ENCODE measurements around the gene DNAJB9. TPM values are rescaled to one million over a fixed set of nuclear protein-coding genes. Genes with fewer than 3 reads are reported as not detected.

DNAJB9 gene
- total RNA-seq, 4 donors from 2014 or later: 9.5 to 33.5 (median 24.0) TPM

DNA sequence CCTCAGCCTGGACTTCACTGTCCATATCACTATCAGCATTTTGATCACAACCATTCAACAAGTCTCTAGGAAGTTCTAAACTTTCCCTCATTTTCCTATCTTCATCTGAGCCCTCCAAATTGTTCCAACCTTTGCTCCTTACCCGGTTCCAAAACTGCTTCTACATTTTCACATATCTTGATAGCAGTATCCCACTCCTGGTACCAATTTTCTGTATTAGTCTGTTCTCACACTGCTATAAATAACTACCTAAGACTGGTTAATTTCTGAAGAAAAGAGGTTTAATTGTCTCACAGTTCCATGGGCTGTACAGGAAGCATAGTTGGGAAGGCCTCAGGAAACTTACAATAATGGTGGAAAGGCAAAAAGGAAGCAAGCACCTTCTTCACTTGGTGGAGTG lies 12.1 kb upstream of the DNAJB9 start:
- Histone ChIP-seq H3K27ac (no peak overlapping the region), H3K27me3 (no peaks in the 10 kb centered on the region), H3K9me3 (peaks cover 13% of the 10 kb centered on the region), H3K4me1 (no peaks in the 10 kb centered on the region), H3K36me3 (no peaks in the 10 kb centered on the region), H3K4me3 (no peak overlapping the region)
- DNase-seq (ENCODE audit: low spot score in 2 of 2): no peak
- no peak for TF ChIP-seq POLR2A (IDR thresholded peaks at IDR 0.05)
- no peak for TF ChIP-seq CTCF (IDR thresholded peaks at IDR 0.05)
- no peak for TF ChIP-seq POLR2AphosphoS5 (IDR thresholded peaks at IDR 0.05)
- 97% methylated on average over 1 of the region's 1 CpG for WGBS

- no peaks in the 10 kb centered on the region for H3K27me3 ChIP-seq
- H3K4me3 ChIP-seq: no peak overlapping the region
- WGBS: 95% methylated on average over 4 of the region's 4 CpGs
- DNase-seq (ENCODE audit: low spot score in 2 of 2): no peak
- no peak for TF ChIP-seq POLR2A (IDR thresholded peaks at IDR 0.05)
- no peak for TF ChIP-seq CTCF (IDR thresholded peaks at IDR 0.05)
- TF ChIP-seq POLR2AphosphoS5 (IDR thresholded peaks at IDR 0.05): no peak
- no peak for TF ChIP-seq EP300 (IDR thresholded peaks at IDR 0.05)
- H3K9me3 ChIP-seq: peaks cover 13% of the 10 kb centered on the region
- H3K27ac ChIP-seq: no peak overlapping the region
- peaks cover 2% of the 10 kb centered on the region for H3K36me3 ChIP-seq
- no peaks in the 10 kb centered on the region for H3K4me1 ChIP-seq
Measured at GRCh38 chr7:108559253-108559652, 10.4 kb upstream of the DNAJB9 start.

GRCh38 chr7:108561047-108561619 lies 8.5 kb upstream of the DNAJB9 start:
- Histone ChIP-seq H3K27me3 (no peaks in the 10 kb centered on the region), H3K36me3 (peaks cover 10% of the 10 kb centered on the region), H3K27ac (no peak overlapping the region), H3K4me1 (no peaks in the 10 kb centered on the region), H3K9me3 (peaks cover 12% of the 10 kb centered on the region), H3K4me3 (no peak overlapping the region)
- TF ChIP-seq POLR2A (IDR thresholded peaks at IDR 0.05) (no peak), POLR2AphosphoS5 (IDR thresholded peaks at IDR 0.05) (no peak)
- no peak for DNase-seq (ENCODE audit: low spot score in 2 of 2)
- 91% methylated on average over 4 of the region's 4 CpGs for WGBS

DNA sequence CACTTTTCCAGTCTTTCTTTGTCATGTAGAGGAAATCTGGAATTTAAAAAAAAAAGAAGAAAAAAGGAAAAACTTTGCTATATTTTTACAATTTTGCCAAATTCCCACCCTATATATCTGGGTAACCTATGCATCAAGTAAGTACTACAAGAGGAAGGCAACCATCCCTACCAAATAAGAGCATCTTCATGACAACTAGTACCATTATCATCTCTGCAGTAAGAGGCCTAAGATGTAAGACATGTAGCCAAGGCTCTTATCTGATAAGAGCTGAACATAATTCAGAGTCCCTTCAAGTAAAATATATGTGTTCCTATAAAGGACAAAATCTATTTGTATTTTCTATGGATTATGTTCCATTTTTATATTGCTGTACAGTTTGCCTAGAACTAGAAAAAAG lies 3.7 kb upstream of the DNAJB9 start:
- TF ChIP-seq POLR2A (IDR thresholded peaks at IDR 0.05) (no peak), POLR2AphosphoS5 (IDR thresholded peaks at IDR 0.05) (no peak), CTCF (IDR thresholded peaks at IDR 0.05) (no peak), EP300 (IDR thresholded peaks at IDR 0.05) (no peak)
- Histone ChIP-seq H3K4me1 (peaks cover 15% of the 10 kb centered on the region), H3K27me3 (no peaks in the 10 kb centered on the region), H3K9me3 (no peaks in the 10 kb centered on the region), H3K36me3 (peaks cover 10% of the 10 kb centered on the region), H3K27ac (no peak overlapping the region), H3K4me3 (no peak overlapping the region)
- no peak for DNase-seq (ENCODE audit: low spot score in 2 of 2)

- WGBS: 17% methylated on average over 22 of the region's 24 CpGs
- H3K4me1 ChIP-seq: peaks cover 25% of the 10 kb centered on the region
Measured at GRCh38 chr7:108568801-108569380, 783 bp upstream of the DNAJB9 start.

More at GRCh38 chr7:108568801-108569380, 783 bp upstream of the DNAJB9 start:
- TF ChIP-seq POLR2AphosphoS5 (IDR thresholded peaks at IDR 0.05) (no peak), CTCF (IDR thresholded peaks at IDR 0.05) (no peak), POLR2A (IDR thresholded peaks at IDR 0.05) (no peak), EP300 (IDR thresholded peaks at IDR 0.05) (no peak)
- no peaks in the 10 kb centered on the region for H3K27me3 ChIP-seq
- peaks cover 18% of the 10 kb centered on the region for H3K36me3 ChIP-seq
- H3K9me3 ChIP-seq: no peaks in the 10 kb centered on the region
- no peak for DNase-seq (ENCODE audit: low spot score in 2 of 2)
- H3K27ac ChIP-seq: peak overlapping the region; percentile 99
- peak overlapping the region; percentile 93 for H3K4me3 ChIP-seq
